ENCODE results near the gene ZFP90.

GRCh38 chr16:68533937-68534336 lies 5.2 kb upstream of the ZFP90 start:
- TF ChIP-seq CTCF (conservative IDR thresholded peaks at IDR 0.05 in 1 of 2, IDR thresholded peaks at IDR 0.05 in 1 of 2; ENCODE audit: low read depth in 1 of 2, low read length in 2 of 2): no peak
- TF ChIP-seq EZH2 (IDR thresholded peaks at IDR 0.05; ENCODE audit: low read length, missing control alignments): no peak
